Esophagus squamous epithelium (tissue), 4 donors: ENCODE results near the gene CELF3.

ENCODE experiments used
- POLR2A ChIP-seq, 4 donors: fragments of 450-650 bp; IDR thresholded peaks; one replicate each; pipeline ENCODE4 v1.6.1; 2017; ENCODE audit warnings: antibody characterized with exemption in 4 of 4, mild to moderate bottlenecking in 4 of 4, moderate library complexity in 3 of 4
- TF ChIP-seq, protein P1 (sequence below), 6 experiments: fragments of 450-650 bp in 4 of 6; fragments of 200-600 bp in 2 of 6; sonication (generic) in 2 of 6; IDR thresholded peaks; one replicate each; pipeline ENCODE4 v1.5.1; 2016 to 2019; ENCODE audit warnings: antibody characterized with exemption in 6 of 6, mild to moderate bottlenecking in 4 of 6, moderate library complexity in 4 of 6

DNA sequence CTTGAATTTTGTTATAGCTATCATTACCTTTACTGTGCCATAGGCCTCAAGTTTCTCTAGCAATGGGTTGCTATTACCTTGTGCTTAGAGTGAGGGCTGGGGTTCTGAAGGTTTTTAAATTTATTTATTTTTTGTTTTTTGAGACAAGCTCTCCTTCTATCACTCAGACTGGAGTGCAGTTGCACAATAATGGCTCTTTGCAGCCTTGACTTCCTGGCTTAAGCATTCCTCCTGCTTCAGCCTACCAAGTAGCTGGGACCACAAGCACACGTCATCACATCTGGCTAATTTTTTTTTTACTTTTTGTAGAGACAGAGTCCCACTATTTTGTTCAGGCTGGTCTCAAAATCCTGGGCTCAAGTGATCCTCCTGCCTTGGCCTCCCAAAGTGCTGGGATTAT lies 63.2 kb downstream of the CELF3 start:
- TF ChIP-seq, protein P1, sequence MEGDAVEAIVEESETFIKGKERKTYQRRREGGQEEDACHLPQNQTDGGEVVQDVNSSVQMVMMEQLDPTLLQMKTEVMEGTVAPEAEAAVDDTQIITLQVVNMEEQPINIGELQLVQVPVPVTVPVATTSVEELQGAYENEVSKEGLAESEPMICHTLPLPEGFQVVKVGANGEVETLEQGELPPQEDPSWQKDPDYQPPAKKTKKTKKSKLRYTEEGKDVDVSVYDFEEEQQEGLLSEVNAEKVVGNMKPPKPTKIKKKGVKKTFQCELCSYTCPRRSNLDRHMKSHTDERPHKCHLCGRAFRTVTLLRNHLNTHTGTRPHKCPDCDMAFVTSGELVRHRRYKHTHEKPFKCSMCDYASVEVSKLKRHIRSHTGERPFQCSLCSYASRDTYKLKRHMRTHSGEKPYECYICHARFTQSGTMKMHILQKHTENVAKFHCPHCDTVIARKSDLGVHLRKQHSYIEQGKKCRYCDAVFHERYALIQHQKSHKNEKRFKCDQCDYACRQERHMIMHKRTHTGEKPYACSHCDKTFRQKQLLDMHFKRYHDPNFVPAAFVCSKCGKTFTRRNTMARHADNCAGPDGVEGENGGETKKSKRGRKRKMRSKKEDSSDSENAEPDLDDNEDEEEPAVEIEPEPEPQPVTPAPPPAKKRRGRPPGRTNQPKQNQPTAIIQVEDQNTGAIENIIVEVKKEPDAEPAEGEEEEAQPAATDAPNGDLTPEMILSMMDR (IDR thresholded peaks at IDR 0.05), result no peak
- TF ChIP-seq POLR2A (IDR thresholded peaks at IDR 0.05), result no peak
